ENCODE results near the gene SEM1.
"Not testable (repeated sequence)": the region's sequence is repeated elsewhere in the genome, so short reads cannot be mapped to it uniquely, and the experiment has no call there.

Gene SEM1

GRCh38 chr7:96709381-96710228 lies at the start of gene SEM1:
SEM1 (minus strand) TSS chr7:96709846; CDS start chr7:96709763, 83 bp downstream.
- peak; percentile 83 for DNase-seq

GRCh38 chr7:96757880-96758279 lies 48.2 kb upstream of the SEM1 start:
- DNase-seq: not testable (repeated sequence)

DNA sequence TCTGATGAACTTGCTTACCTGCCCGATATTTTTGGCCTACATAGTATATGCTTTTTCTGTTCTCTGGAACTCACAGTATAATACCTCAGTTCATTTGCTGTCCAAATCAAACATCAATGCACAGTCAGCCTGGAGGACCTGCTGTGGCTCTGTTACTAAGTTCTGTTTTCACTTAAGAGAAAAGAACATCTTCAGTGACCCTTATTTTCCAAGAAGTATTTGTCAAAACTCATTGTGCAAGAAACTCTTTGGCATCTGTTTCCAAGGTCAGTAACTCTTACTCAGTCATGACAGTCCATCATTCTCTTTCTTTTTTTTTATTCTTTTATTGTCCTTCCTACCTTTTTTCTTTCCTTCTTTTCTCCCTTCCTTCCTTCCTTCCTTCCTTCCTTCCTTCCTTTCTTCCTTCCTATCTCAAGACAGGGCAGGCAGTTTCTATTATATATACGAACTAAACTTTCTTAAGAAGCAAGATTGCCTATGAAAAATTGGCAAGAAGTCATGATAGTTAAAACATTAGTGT lies 37.8 kb upstream of the SEM1 start:
- DNase-seq: no peak

GRCh38 chr7:96740130-96740529 lies 30.5 kb upstream of the SEM1 start:
- no peak for DNase-seq

- no peak for DNase-seq
Measured at GRCh38 chr7:96739609-96740008, 30.0 kb upstream of the SEM1 start.

DNA sequence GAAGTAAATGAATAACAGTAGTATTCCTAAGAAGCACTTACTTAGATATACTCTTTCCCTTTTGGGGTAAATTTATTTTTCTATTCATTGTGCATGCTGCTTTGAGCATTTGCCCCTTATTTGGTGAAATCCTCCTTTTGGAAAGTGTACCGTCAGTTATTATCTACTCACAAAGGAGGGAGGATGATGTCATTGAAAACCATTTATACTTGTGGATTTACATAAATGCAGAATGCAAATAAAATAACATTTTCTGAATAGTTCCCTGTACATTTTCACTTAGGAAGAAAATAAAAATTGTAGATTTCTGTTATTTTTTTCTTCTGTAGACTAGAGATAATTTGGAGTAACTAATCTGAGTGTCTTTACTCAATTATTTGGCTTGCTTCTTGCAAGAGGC lies 29.5 kb upstream of the SEM1 start:
- DNase-seq: no peak

GRCh38 chr7:96738705-96739104 lies 29.1 kb upstream of the SEM1 start:
- no peak for DNase-seq

GRCh38 chr7:96737545-96738050 lies 28.0 kb upstream of the SEM1 start:
- DNase-seq: no peak

- no peak for DNase-seq
Measured at GRCh38 chr7:96734343-96734742, 24.7 kb upstream of the SEM1 start.

DNA sequence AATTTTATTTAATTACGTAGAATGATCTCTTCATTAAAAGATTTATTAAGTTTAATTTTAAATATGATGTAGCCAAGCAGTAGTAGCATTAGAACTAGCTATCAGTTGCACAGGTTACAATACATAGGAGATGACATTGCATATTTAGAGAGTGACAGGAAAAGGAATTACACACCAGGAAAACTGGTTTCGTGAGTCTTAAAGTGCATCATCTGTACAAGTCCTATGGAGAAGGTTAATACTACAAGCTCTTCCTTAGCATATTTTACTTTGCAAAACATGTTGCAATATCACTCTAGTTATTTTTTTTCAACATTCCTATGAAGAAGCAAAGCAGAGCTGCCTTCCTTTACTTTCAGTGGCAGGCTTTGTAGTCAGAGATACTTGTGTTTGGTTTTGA lies 20.2 kb upstream of the SEM1 start:
- DNase-seq: no peak

DNA sequence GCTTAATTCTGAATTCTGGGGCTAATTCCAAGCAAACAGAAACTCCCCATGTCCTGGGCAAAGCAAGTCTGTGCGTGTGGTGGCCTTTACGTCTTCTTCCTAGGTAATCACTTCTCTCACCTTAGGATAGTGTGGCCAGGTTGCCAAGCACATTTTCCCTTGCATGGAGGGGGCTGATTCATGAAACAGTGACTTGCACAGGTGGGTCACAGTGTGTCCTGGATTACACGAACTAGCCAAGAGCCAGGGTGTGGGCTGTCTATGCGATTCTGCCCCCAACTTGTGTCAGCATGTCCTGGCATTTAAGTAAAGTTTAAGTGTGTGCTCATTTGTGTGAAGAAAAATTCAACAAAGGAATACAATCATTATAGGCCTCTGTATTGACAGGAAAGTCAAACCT lies 18.5 kb upstream of the SEM1 start:
- DNase-seq: no peak

DNA sequence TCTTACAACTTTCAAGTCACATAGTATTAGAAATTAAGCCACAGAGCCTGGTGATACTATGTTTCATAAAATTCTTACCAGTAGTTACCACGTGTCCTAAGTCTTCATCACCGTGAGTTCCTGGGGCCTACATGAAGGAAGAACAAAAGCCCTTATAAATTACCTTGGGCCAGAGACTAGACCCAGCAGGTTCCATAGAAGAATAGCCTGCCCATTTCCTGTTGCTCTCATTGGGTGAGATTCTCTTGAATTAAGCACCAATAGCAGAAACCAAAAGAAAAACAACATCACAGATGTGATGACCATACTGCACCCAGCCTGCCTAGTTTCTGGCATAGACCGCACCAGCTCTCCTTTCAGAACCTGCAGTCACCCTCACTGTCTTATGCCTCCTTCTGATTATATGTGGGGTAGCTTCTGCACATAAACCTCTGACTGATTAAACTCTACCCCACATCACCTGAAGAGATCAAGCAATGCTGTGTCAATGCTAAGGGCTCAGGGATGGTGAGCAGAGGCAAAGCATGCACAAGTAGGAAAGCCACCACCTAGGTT lies 18.0 kb upstream of the SEM1 start:
- no peak for DNase-seq

DNA sequence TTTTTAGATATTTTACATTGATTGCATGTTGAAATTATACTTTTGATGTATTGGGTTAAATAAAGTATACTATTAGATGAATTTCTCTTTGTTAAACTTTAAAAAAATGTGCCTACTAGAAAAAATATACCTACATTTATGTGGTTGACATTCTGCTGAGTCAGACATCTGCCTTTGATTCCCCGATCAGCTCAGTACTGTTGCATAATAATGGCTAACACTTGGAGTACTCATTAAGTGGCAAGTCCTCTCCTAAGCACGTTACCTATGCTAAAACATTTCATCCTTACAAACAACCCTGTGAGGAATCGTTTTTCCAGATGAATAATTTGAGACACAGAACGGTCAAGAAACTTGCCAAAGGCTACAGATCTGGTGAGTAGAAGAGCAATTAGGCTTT lies 14.0 kb upstream of the SEM1 start:
- DNase-seq: no peak

- DNase-seq: not testable (repeated sequence)
Measured at GRCh38 chr7:96722928-96723327, 13.3 kb upstream of the SEM1 start.

DNA sequence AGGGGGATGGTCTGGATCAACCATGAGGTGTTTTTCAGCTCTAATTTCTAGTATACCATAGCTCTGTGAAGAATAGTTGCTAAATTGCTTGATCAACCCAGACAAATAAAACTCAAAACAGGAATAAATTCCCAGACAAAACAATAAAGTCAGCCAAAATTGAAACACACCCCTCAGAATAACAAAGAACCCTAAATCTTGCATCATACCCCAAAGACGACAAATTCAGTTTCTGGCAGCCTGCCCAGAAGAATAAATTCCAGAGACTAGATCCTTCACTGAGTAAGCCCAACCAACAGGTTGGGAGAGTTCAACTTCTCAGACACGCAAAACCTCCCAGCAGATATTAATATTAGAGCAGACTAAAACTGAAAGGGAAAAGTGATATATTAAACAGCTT lies 11.2 kb upstream of the SEM1 start:
- no peak for DNase-seq

GRCh38 chr7:96719164-96719563 lies 9.5 kb upstream of the SEM1 start:
- no peak for DNase-seq

GRCh38 chr7:96718107-96719003 lies 8.7 kb upstream of the SEM1 start:
- no peak for DNase-seq

DNA sequence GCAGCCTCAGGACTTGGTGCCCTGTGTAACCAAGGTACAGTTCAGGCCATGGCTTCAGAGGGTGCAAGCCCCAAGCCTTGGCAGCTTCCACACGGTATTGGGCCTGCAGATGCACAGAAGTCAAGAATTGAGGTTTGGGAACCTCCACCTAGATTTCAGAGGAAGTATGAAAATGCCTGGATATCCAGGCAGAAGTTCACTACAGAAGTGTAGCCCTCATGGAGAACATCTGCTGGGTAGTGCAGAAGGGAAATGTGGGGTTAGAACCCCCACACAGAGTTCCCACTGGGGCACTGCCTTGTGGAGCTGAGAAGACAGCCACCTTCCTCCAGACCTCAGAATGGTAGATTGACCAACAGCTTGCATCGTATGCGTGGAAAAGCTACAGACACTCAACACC lies 3.4 kb upstream of the SEM1 start:
- no peak for DNase-seq

DNA sequence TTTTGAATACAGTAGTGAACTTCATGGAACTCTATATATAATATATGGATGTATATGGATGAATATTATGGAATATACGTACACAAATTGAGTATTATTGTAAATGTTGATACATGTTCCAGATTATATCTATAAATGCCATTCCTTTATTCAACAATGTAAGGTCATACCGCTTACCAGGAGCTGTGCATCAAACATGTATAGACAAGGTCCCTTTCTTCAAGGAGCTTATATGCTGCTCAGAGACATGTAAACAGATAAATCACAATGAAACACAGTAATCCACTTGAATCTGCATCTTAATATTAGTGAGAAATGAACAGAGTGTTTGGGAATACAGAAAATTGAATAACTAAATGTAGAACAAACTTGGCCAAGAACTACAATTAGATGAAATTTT lies 898 bp upstream of the SEM1 start:
- DNase-seq: peak; percentile 7

DNA sequence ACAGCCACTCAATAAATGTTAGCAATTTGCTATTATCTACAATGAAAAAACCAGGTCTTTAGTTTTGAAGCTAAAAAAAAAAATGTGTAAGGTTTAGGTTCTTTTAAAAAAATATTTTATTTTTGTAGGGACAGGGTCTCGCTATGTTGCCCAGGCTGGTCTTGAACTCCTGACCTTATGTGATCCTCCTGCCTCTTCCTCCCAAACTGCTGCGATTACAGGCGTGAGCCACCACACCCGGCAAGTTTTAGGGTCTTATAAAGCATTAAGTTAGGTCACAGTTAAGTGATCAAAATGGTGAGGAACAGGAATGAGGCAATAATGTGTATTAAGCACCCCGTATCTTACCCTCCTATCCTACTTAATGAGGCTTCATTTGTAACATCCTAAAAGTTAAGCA lies 774 bp downstream of the SEM1 start:
- DNase-seq: no peak

GRCh38 chr7:96707901-96708774 lies 1.5 kb downstream of the SEM1 start:
- no peak for DNase-seq

- DNase-seq: no peak
Measured at GRCh38 chr7:96701258-96701657, 8.4 kb downstream of the SEM1 start.

All from DMS 273 treated with DMSO at 0.1 percent for 48 hours (cell line).